Stimulated activated CD4-positive, alpha-beta T cell treated with anti-CD3 and anti-CD28 coated beads, Interleukin-12 subunit alpha, Interleukin-12 subunit beta, amount 100 ng/mL, for 4 hours (primary cell): Measurements from ENCODE around the gene KATNB1.
A peak's percentile ranks its signal among the peaks of the same experiment; 100 is the strongest.

Source experiments
- DNase-seq: peaks from one replicate; pipeline ENCODE4 v3.0.0-alpha.2; 2020

The KATNB1 gene

GRCh38 chr16:57797526-57798266 lies 62.1 kb downstream of the KATNB1 start:
- no peak for DNase-seq

GRCh38 chr16:57798267-57798810 lies 62.8 kb downstream of the KATNB1 start:
- no peak for DNase-seq

GRCh38 chr16:57798953-57799599 lies 63.5 kb downstream of the KATNB1 start:
- no peak for DNase-seq

GRCh38 chr16:57799600-57800199 lies 64.1 kb downstream of the KATNB1 start:
- DNase-seq: no peak

- DNase-seq: no peak
Measured at GRCh38 chr16:57800200-57801097, 64.9 kb downstream of the KATNB1 start.

- no peak for DNase-seq
Measured at GRCh38 chr16:57801098-57801808, 65.7 kb downstream of the KATNB1 start.

GRCh38 chr16:57801809-57802340 lies 66.3 kb downstream of the KATNB1 start:
- no peak for DNase-seq

GRCh38 chr16:57802341-57803133 lies 67.0 kb downstream of the KATNB1 start, which contains the start of gene KIFC3:
Gene KIFC3, minus strand, starts transcription at chr16:57802491. Its CDS starts 4,248 bp downstream, at chr16:57798243.
- peak; percentile 63 for DNase-seq

- no peak for DNase-seq
Measured at GRCh38 chr16:57803134-57803990, 67.8 kb downstream of the KATNB1 start.

GRCh38 chr16:57804111-57804837 lies 68.7 kb downstream of the KATNB1 start:
- no peak for DNase-seq

GRCh38 chr16:57805176-57805575 lies 69.6 kb downstream of the KATNB1 start:
- no peak for DNase-seq
